HG03135 (cell line): Measurements from ENCODE around the gene CCR4.
"Not testable (repeated sequence)": the region's sequence is repeated elsewhere in the genome, so short reads cannot be mapped to it uniquely, and the experiment has no call there.

Experiments
- ATAC-seq: cut with Tn5 transposase; IDR thresholded peaks from one replicate; pipeline ENCODE4 v1.9.1; 2021; ENCODE audit warnings: mild to moderate bottlenecking, moderate library complexity; ENCODE audit not compliant: unreplicated experiment

Gene CCR4

GRCh38 chr3:32951410-32951811, at the start of gene CCR4:
Gene CCR4 (plus strand): TSS chr3:32951644. CDS start chr3:32953423, 1,779 bp downstream.
- no peak for ATAC-seq

- not testable (repeated sequence) for ATAC-seq
Measured at GRCh38 chr3:32902887-32903371, 48.5 kb upstream of the CCR4 start.

- ATAC-seq = no peak
Measured at GRCh38 chr3:32903953-32904352, 47.5 kb upstream of the CCR4 start.

- ATAC-seq = no peak
Measured at GRCh38 chr3:32909999-32910398, 41.4 kb upstream of the CCR4 start.

- no peak for ATAC-seq
Measured at GRCh38 chr3:32910954-32911353, 40.5 kb upstream of the CCR4 start.

- ATAC-seq = no peak
Measured at GRCh38 chr3:32912046-32912445, 39.4 kb upstream of the CCR4 start.

GRCh38 chr3:32913790-32914446, 37.5 kb upstream of the CCR4 start:
- no peak for ATAC-seq

- no peak for ATAC-seq
Measured at GRCh38 chr3:32919920-32920319, 31.5 kb upstream of the CCR4 start.

GRCh38 chr3:32922078-32922477, 29.4 kb upstream of the CCR4 start:
- ATAC-seq = no peak

GRCh38 chr3:32930161-32930560, 21.3 kb upstream of the CCR4 start:
- no peak for ATAC-seq

- ATAC-seq = not testable (repeated sequence)
Measured at GRCh38 chr3:32931273-32931672, 20.2 kb upstream of the CCR4 start.

- ATAC-seq = no peak
Measured at GRCh38 chr3:32934150-32934742, 17.2 kb upstream of the CCR4 start.

GRCh38 chr3:32937331-32937730, 14.1 kb upstream of the CCR4 start:
- ATAC-seq = no peak

GRCh38 chr3:32939531-32940284, 11.7 kb upstream of the CCR4 start:
- ATAC-seq = not testable (repeated sequence)

GRCh38 chr3:32940726-32941125, 10.7 kb upstream of the CCR4 start:
- ATAC-seq = no peak

- ATAC-seq = no peak
Measured at GRCh38 chr3:32945136-32945535, 6.3 kb upstream of the CCR4 start.

GRCh38 chr3:32945598-32945997, 5.8 kb upstream of the CCR4 start:
- ATAC-seq = not testable (repeated sequence)

GRCh38 chr3:32946973-32947788, 4.3 kb upstream of the CCR4 start:
- ATAC-seq = peak; percentile 13

- peak; percentile 82 for ATAC-seq
Measured at GRCh38 chr3:32947789-32948238, 3.6 kb upstream of the CCR4 start.

GRCh38 chr3:32948625-32949445, 2.6 kb upstream of the CCR4 start:
- no peak for ATAC-seq
